Neutrophil (primary cell): ENCODE data around the gene HLA-DOB.
A peak's percentile ranks its signal among the peaks of the same experiment; 100 is the strongest.

ENCODE experiments used
- H3K27ac ChIP-seq: fragments of 200-600 bp; sonication (generic); 2 replicates; pipeline ENCODE4 v1.5.1; 2016; ENCODE audit warnings: mild to moderate bottlenecking, moderate library complexity
- H3K27me3 ChIP-seq: fragments of 200-600 bp; sonication (generic); 2 replicates; pipeline ENCODE4 v1.6.0; 2016; ENCODE audit warnings: mild to moderate bottlenecking
- H3K36me3 ChIP-seq: fragments of 200-600 bp; sonication (generic); 2 replicates; pipeline ENCODE4 v1.5.1; 2017
- H3K4me1 ChIP-seq, 2 experiments: fragments of 200-600 bp in 1 of 2; sonication (generic) in 1 of 2; 1 replicate in 1 of 2; 2 replicates in 1 of 2; pipeline versions ENCODE4 v1.5.1 to v1.6.1; 2013 to 2016; ENCODE audit warnings: low read depth in 1 of 2, low read length in 1 of 2, mild to moderate bottlenecking in 1 of 2, moderate library complexity in 1 of 2; ENCODE audit not compliant: control insufficient read depth in 1 of 2, insufficient read depth in 1 of 2
- H3K4me3 ChIP-seq, 2 experiments: fragments of 200-600 bp in 1 of 2; sonication (generic) in 1 of 2; 1 replicate in 1 of 2; 2 replicates in 1 of 2; pipeline ENCODE4 v1.5.1; 2013 to 2016; ENCODE audit warnings: low read depth in 1 of 2, low read length in 1 of 2, mild to moderate bottlenecking in 1 of 2, moderate library complexity in 1 of 2
- H3K9me3 ChIP-seq: fragments of 200-600 bp; sonication (generic); 2 replicates; pipeline ENCODE4 v1.5.1; 2016
- TF ChIP-seq, protein P1 (sequence below): fragments of 200-600 bp; sonication (generic); IDR thresholded peaks from 2 replicates; pipeline ENCODE4 v1.5.1; 2016; ENCODE audit warnings: antibody characterized with exemption

HLA-DOB gene

GRCh38 chr6:32816746-32817204 is at the start of gene HLA-DOB:
TSS of gene HLA-DOB (minus strand) at chr6:32817002. CDS start at chr6:32816951, 51 bp downstream.
- H3K9me3 ChIP-seq: no peaks in the 10 kb centered on the region
- H3K4me1 ChIP-seq: peaks cover 0 to 5% of the 10 kb centered on the region in 2 experiments
- TF ChIP-seq, protein P1, sequence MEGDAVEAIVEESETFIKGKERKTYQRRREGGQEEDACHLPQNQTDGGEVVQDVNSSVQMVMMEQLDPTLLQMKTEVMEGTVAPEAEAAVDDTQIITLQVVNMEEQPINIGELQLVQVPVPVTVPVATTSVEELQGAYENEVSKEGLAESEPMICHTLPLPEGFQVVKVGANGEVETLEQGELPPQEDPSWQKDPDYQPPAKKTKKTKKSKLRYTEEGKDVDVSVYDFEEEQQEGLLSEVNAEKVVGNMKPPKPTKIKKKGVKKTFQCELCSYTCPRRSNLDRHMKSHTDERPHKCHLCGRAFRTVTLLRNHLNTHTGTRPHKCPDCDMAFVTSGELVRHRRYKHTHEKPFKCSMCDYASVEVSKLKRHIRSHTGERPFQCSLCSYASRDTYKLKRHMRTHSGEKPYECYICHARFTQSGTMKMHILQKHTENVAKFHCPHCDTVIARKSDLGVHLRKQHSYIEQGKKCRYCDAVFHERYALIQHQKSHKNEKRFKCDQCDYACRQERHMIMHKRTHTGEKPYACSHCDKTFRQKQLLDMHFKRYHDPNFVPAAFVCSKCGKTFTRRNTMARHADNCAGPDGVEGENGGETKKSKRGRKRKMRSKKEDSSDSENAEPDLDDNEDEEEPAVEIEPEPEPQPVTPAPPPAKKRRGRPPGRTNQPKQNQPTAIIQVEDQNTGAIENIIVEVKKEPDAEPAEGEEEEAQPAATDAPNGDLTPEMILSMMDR: no peak
- no peaks in the 10 kb centered on the region for H3K36me3 ChIP-seq
- no peaks in the 10 kb centered on the region for H3K27me3 ChIP-seq
- H3K27ac ChIP-seq: peak within 1 kb of the TSS; percentile 1
- no peak within 1 kb of the TSS for H3K4me3 ChIP-seq

GRCh38 chr6:32865724-32866443 is 49.1 kb upstream of the HLA-DOB start:
- TF ChIP-seq, protein P1: no peak
- Histone ChIP-seq H3K27me3 (peaks cover 17% of the 10 kb centered on the region), H3K27ac (peak overlapping the region; percentile 80), H3K4me1 (peaks cover 17 to 20% of the 10 kb centered on the region in 2 experiments), H3K4me3 (no peak overlapping the region), H3K36me3 (peaks cover 26% of the 10 kb centered on the region), H3K9me3 (no peaks in the 10 kb centered on the region)

DNA sequence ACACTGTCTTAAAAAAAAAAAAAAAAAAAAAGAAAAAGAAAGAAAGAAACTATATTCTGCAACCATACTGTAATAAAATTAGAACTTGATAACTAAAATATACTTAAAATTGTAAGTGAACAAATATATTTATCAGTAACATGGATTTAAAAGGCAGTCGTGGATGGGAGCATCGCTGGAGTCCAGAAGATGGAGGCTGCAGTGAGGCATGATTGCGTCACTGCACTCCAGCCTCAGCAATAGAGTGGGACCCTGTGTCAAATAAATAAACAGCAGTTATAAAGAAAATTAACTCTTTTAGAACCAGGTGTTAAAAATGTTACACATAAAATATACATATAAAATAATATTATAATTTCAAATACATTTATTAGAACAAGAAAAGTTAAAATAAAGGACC is 45.9 kb upstream of the HLA-DOB start:
- H3K9me3 ChIP-seq: no peaks in the 10 kb centered on the region
- H3K27ac ChIP-seq: no peak overlapping the region
- no peaks in the 10 kb centered on the region for H3K27me3 ChIP-seq
- peaks cover 58% of the 10 kb centered on the region for H3K36me3 ChIP-seq
- H3K4me1 ChIP-seq: peaks cover 24% of the 10 kb centered on the region in 2 experiments
- TF ChIP-seq, protein P1: no peak
- H3K4me3 ChIP-seq: no peak overlapping the region

DNA sequence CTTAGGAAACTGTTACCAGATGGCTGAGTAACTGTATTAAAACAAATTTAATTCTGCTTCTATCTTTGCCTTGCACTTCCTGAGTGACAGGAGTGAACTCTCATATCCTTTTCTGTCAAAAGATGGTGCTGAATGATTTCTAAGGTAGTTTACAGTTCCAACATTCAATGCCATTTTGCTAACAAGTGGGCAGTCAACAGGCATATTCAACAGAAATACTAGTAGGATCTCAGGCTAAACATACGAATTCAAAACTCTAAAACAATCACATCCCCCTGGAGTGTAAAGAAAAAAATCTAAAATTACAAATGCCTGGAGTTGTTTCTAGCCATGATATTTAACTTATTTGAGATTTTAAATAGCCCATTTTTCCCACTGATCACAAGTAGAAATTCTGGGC is 43.9 kb upstream of the HLA-DOB start:
- peaks cover 77% of the 10 kb centered on the region for H3K36me3 ChIP-seq
- TF ChIP-seq, protein P1: no peak
- H3K4me1 ChIP-seq: peaks cover 13 to 21% of the 10 kb centered on the region in 2 experiments
- no peak overlapping the region for H3K27ac ChIP-seq
- no peaks in the 10 kb centered on the region for H3K9me3 ChIP-seq
- H3K27me3 ChIP-seq: no peaks in the 10 kb centered on the region
- no peak overlapping the region for H3K4me3 ChIP-seq

DNA sequence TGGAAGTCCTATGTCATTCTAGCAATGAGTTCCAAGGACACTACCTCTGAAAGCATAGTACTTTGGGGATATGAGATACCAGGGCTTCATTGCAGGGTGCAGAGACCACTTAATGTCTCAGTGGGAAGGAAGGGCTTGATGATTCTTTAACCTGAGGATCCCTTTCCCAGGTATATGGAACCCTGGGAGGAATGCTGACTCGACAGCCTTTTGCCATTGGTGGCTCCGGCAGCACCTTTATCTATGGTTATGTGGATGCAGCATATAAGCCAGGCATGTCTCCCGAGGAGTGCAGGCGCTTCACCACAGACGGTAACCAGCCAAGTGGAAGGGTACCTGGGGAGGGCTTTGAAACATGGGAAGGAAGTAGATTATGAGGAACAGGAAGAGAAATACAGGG is 41.4 kb upstream of the HLA-DOB start:
- H3K4me3 ChIP-seq: peak overlapping the region in 1 of 2 experiments; percentile 33
- no peaks in the 10 kb centered on the region for H3K27me3 ChIP-seq
- H3K36me3 ChIP-seq: peaks cover 69% of the 10 kb centered on the region
- no peaks in the 10 kb centered on the region for H3K9me3 ChIP-seq
- TF ChIP-seq, protein P1: no peak
- H3K27ac ChIP-seq: peak overlapping the region; percentile 68
- H3K4me1 ChIP-seq: peaks cover 26 to 33% of the 10 kb centered on the region in 2 experiments
